Right lung (tissue), 10 donors: ENCODE measurements around the gene KIF11. TPM values are rescaled to one million over a fixed set of nuclear protein-coding genes. Genes with fewer than 3 reads are reported as not detected.
"Not testable (repeated sequence)": the region's sequence is repeated elsewhere in the genome, so short reads cannot be mapped to it uniquely, and the experiment has no call there.

Experiments used
- DNase-seq, 2 donors: peaks; one replicate each; pipeline ENCODE4 v3.0.0-alpha.2; 2013
- long read RNA-seq, 8 donors: transcript quantifications; one replicate each; lab custom pipeline, GENCODE V29; 2026
- polyA plus RNA-seq, 5 donors: library from polyadenylated mRNA; unstranded; fragments of 120-200 nt; gene quantifications; one replicate each; pipeline versions ENCODE4 v1.2.1 to v1.2.3, GENCODE V29; 2013; ENCODE audit warnings: inconsistent platforms in 1 of 5, low replicate concordance in 1 of 5; ENCODE audit not compliant: insufficient read length in 5 of 5, insufficient read depth in 1 of 5

The KIF11 gene
- polyA plus RNA-seq: 10 to 100 TPM; 19.0 to 61.5 (median 36.2) TPM
- long read RNA-seq, donor 1, full-length matches to known transcripts: 8 of 14 reads
- long read RNA-seq, donor 1, partial matches to known transcripts: 6 of 14 reads
- long read RNA-seq, donor 1, other reads (novel, unspliced or antisense): 0 of 14 reads
- long read RNA-seq, donor 2, full-length matches to known transcripts: 9 of 9 reads
- long read RNA-seq, donor 2, partial matches to known transcripts: 0 of 9 reads
- long read RNA-seq, donor 2, other reads (novel, unspliced or antisense): 0 of 9 reads
- long read RNA-seq, donor 3, full-length matches to known transcripts: 1 of 6 reads
- long read RNA-seq, donor 3, partial matches to known transcripts: 5 of 6 reads
- long read RNA-seq, donor 3, other reads (novel, unspliced or antisense): 0 of 6 reads
- long read RNA-seq, donor 4, full-length matches to known transcripts: 2 of 2 reads
- long read RNA-seq, donor 4, partial matches to known transcripts: 0 of 2 reads
- long read RNA-seq, donor 4, other reads (novel, unspliced or antisense): 0 of 2 reads
- long read RNA-seq, donor 5, full-length matches to known transcripts: 3 of 3 reads
- long read RNA-seq, donor 5, partial matches to known transcripts: 0 of 3 reads
- long read RNA-seq, donor 5, other reads (novel, unspliced or antisense): 0 of 3 reads
- long read RNA-seq, donor 6, full-length matches to known transcripts: 2 of 2 reads
- long read RNA-seq, donor 6, partial matches to known transcripts: 0 of 2 reads
- long read RNA-seq, donor 6, other reads (novel, unspliced or antisense): 0 of 2 reads
- long read RNA-seq, donor 7, full-length matches to known transcripts: 1 of 1 reads
- long read RNA-seq, donor 7, partial matches to known transcripts: 0 of 1 reads
- long read RNA-seq, donor 7, other reads (novel, unspliced or antisense): 0 of 1 reads
- long read RNA-seq, donor 8: 0 reads

DNA sequence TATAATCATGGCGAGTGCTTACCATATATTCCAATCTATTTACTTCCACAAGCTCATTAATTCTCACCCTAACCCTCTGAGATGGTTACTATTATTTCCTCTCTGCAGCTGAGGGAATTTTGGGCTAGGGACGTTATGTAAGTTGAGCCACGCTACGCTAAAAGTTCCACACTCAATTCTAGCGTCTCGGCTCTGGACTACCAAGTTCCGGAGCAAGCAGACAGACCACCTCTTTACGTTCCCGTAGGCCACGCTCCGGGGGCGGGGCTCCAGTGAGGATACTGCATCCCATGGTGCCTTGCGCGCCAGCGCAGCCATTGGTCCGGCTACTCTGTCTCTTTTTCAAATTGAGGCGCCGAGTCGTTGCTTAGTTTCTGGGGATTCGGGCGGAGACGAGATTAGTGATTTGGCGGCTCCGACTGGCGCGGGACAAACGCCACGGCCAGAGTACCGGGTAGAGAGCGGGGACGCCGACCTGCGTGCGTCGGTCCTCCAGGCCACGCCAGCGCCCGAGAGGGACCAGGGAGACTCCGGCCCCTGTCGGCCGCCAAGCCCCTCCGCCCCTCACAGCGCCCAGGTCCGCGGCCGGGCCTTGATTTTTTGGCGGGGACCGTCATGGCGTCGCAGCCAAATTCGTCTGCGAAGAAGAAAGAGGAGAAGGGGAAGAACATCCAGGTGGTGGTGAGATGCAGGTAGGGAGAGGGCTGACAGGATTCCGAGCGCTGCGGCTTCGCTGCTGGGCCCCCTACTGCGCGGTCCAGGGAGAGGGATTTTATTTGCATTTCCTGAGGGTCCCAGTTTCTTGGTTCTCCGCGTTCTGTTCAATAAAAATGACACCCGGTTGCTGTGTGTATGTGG lies at the start of gene KIF11:
KIF11 (plus strand) TSS at position 370 of the 858 bp plus-strand sequence; CDS start at position 616, 246 bp downstream.
- peak; percentile 97 for DNase-seq

DNA sequence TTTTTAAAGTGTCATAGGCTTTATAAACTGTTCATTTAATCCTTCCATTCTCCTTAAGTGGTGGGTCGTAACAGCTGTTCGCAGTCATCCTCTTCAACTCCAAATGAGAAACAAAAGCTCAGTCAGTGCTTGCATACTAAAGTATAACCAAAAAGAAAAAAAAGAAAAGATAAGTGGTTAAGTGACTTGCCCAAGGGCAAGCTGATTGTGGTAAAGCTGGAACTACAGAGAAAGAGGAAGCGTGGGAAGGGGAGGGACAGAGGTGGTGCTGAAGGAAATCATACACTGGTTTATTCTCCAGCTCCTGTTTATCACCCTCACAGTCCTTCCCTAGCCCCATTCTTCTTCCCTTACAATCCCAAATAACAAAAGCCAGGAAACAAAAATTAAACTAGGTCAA lies 48.6 kb upstream of the KIF11 start:
- DNase-seq: no peak

DNA sequence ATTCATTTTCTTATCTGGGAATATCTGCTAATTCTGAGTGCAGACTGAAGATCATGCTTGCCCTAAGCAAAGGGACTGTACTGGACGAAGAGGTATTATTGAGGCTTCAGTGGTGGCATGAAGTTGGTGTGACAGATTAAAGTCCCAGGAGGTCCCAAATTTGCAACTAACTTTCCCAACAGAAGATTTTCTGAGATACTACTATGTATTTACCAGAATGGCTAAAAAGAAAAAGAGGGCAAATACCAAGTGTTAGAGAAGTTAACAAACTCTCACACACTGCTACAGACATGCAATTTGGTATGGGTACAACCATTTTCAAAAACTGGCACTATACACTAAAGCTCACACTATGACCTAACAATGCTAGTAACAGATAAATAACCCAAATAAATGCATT lies 47.4 kb upstream of the KIF11 start:
- no peak for DNase-seq

DNA sequence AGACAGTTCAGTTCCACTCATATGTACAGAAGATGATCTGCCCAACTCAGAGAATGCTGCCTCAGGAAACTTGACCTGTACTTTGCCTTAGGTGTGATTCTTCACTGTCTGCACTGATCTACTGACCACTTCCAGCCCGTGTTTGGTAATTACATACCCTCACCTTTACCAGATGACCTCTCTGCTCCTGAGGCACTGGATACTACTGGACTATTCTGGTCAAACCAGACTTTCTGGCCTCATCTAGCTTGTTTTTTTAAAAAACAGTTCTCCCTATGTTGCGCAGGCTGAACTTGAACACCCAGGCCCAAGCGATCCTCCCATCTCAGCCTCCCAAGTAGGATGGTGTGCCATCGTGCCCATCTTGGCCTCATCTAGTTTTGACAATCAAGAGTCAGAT lies 45.3 kb upstream of the KIF11 start:
- no peak for DNase-seq

DNA sequence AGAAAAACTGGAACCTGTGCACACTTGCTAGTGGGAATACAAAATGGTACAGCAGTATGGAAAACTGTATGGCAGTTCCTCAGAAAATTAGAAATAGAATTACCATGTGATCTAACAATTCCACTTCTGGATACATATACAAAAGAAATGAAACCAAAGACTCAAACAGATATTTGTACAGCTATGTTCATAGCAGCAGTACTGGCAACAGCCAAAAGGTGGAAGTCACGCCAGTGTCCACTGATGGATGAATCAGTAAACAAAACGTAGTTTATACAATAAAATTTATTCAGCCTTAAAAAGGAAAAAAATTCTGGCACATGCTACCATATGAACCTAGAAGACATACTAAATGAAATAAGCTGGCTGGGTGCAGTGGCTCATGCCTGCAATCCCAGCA lies 42.0 kb upstream of the KIF11 start:
- no peak for DNase-seq

DNA sequence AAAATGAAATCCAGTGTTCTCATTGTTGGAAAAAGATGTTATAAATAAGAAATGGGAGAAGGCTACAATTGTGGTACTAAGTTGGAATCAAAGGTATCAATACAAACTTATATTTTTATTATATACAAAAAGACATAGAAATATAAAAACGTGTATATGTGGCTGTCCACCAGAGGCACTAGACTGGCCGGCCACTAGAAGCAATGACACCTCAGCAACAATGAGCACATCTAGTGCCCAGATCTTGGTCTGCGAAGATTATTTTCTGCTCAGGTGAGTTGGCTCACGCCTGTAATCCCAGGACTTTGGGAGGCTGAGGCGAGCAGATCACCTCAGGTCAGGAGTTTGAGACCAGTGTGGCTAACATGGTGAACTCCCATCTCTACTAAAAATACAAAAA lies 40.6 kb upstream of the KIF11 start:
- DNase-seq: no peak

DNA sequence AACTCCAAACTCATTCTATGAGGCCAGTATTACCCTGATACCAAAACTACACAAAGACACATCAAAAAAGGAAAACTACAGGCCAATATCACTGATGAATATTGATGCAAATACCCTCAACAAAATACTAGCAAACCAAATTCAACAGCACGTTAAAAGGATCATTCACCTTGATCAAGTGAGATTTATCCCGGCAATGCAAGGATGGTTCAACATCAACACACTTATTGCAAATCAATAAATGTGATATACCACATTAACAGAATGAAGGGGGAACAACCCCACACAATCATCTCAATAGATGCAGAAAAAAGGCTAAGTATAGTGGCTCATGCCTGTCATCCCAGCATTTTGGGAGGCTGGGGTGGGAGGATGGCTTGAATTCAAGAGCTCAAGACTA lies 39.0 kb upstream of the KIF11 start:
- DNase-seq: no peak

DNA sequence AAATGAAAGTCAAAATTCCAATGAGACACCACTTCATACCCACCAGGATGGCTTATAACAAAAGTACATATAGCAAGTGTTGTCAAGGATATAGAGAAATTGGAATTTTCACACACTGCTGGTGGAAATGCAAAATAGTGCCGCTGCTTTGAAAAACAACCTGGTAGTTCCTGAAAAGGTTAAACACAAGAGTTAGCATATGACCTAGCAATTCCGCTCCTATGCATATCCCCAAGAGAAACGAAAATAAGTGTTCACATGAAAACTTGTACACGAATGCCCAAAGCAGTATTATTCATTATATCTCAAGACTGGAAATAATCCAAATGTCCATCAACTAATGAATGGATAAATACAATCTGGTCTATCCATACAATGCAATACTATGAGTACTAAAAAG lies 33.9 kb upstream of the KIF11 start:
- DNase-seq: no peak

DNA sequence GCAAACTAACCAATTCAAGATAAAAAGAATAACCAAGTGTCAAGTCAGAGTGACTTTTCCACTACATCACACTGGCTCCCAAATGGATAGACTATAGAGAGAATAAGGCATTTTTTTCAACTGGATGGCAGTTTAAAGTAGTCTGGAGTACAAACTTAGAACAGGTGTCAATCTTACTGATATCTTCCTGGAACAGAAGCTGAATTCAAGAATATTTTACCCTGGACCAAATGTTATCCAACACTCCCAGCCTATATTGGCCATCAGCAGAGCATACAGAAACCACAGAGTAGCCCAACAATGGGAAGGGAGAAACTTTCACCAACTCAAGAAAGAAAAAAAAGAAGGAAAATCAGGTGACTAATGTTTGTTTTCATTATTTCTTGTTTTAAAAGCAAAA lies 30.5 kb upstream of the KIF11 start:
- no peak for DNase-seq

DNA sequence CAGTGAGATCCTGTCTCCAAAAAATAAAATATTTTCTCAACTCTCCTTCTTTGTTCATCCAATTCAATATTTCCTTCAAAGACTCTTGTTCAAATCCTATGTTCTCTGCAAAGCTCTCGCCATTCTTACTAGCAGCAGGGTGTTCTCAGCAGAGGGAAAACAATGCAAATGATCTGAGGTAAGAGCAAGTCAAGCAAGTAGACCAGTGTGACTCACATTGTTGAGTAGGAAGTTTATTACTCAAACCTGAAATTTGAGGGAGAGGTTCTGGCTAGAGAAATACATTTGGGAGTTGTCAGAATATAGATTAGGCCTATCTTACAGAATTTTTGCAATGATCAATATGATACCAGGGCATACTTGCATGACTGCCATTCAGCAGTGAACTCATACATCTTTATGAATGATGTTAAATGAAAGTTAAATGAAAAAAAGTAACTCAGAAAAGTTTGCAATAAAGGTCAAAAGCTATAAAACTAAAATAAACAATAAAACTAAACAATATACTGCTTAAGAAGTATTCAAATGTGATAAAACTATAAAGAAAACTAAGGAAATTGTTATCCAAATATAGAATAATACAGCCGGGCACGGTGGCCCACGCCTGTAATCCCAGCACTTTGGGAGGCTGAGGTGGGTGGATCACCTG lies 24.9 kb upstream of the KIF11 start:
- no peak for DNase-seq

DNA sequence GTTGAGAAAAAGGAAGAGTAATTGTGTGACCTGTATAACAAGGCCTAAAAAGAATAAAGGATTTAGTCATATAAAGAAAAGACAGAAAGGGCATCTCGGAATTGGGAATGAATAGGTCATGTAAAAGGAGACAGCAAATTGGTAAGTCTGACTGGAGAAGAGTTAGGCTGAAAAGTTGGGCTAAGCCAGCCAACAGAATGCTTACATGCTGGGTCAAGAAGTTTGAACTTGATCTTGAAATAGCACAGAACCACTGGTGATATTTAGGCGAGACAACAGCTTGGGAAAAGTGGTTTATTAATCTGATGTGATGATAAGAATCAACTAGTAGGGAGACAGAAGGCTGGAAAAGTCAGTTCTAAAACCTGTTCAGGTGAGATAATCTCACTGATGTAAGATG lies 23.9 kb upstream of the KIF11 start:
- no peak for DNase-seq

DNA sequence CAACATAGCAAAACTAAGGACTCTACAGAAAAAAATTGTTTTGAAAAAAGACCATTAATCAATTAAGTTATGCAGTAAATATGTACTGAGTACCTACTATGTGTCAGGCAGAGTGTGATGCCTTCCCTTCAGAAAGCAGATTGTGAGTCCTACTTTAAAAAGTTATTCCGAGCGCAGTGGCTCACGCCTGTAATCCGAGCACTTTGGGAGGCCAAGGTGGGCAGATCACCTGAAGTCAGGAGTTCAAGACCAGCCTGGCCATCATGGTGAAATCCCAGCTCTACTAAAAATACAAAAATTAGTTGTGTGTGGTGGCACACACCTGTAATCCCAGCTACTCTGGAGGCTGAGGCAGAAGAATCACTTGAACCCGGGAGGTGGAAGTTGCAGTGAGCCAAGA lies 23.3 kb upstream of the KIF11 start:
- DNase-seq: not testable (repeated sequence)

DNA sequence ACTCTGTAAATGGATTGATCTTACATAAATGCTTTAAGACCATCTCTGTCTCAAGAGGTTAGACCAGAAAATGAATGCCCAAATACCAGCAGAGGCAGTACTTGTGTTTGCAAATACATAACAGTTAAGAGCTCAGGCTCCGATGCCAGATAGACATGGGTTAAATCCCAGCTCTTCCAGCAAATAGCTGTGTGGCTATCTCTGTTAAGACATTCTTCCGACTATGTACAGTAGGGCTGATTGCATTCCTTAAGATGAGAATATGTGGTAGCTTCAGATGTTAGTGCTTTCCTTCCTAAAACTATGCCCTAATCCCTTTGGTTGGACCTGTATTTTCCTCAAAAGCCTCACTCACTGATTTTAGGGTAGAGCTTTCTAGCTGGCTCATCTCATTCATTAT lies 21.3 kb upstream of the KIF11 start:
- DNase-seq: no peak

DNA sequence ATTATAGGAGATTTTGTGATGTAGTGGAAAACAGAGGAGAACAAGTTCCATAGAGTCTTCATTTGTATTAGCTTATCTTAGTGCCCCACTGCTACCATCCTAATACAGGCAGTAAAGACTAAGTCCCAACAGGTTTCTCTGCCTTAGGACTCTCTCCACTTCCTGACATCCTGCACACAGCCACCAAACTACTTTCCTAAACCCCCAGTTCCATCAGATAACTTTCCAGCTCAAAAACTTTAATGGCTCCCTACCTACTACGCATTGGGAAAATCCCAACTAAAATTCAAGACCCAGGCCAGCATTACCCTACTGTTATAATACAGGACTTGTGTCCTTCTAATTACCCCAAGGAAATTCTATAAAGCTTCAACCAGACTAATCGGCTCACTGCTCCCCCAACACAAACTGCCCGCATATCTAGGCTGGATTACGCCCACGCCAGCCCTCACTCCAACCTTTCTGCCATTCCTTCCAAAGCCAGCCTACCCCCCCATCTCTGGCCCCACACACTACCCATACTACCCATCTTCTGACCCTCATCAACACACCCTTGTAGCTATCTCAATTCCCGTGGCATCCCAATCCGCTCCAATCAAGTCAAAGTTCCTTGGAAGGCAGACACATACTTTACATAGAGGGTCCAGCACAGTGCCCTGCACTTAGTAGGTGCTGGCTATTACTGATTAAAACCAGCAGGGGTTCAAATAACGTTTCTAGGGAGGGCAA lies 20.4 kb upstream of the KIF11 start:
- DNase-seq: no peak

DNA sequence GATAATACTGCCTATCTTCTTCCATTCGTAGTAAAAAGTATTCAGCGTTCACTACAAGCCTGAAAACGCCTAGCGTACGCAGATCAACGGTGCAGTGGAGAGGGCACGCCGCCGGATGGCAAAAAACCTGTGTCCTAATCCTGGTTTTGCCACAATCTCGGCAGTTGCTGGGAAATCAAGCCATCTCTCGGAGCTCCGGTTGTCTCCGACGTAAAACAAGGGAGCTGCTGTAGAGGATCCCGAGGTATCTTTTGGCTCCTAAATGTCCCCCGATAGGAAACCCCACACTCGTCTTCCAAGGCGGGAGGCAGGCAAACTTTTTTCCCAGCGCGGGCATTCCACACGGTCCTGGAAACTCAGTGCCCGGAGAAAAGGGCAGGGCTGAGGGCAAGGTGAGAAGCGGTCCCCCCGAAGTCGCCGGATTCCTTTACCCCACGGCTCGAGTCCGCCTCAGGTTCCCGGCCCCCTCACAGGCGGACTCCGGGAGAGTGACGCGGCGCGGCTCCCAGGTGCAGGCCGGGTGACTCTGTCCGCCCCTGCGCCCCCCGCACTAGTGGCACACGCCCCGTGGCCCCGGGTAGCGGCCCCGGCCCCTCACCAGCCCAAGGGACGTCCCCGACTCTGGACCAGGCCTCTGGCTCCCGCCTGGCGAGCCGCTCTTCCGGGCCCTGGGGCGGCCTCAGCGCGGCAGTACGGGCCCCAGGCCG lies 19.7 kb upstream of the KIF11 start:
- no peak for DNase-seq

DNA sequence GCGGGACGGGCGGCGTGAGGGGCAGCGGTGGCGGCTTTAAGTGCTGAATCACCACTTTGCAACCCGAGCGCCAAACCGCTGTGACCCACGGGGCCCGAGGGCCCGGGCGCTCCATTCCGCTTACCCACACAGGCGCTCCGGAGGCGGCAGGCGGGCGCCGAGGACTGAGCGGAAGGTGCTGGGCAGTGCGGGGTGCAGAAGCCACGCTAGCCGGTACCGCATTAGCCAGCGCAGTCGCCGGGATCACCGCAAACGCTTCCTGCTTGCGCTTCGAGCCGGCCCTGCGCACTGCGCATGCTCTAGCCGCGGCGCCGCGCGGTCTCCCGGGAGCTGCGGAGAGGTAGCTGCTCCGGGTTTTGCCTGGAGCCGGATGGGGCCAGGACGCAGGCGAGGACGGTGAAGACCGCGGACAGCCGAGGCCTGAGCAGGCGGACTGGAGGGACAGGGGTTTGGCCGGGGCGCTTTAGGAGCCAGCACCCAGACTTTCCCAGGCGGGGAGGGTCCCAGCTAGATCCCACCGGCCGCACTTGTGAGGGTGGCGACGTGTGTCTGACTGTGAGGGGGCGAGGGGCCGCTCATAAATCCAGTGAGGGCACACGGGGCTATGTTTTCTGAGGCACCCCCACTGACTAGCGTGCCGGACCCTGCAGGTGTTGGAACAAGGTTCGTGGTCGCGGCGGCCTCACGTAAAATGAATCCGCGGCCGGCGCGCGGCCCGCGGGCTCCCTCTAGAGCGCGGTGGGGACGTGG lies 19.0 kb upstream of the KIF11 start, which contains the start of gene IDE:
IDE (minus strand) TSS at position 296 of the 750 bp plus-strand sequence; CDS start at position 222, 74 bp downstream.
- peak; percentile 86 to 88 for DNase-seq

DNA sequence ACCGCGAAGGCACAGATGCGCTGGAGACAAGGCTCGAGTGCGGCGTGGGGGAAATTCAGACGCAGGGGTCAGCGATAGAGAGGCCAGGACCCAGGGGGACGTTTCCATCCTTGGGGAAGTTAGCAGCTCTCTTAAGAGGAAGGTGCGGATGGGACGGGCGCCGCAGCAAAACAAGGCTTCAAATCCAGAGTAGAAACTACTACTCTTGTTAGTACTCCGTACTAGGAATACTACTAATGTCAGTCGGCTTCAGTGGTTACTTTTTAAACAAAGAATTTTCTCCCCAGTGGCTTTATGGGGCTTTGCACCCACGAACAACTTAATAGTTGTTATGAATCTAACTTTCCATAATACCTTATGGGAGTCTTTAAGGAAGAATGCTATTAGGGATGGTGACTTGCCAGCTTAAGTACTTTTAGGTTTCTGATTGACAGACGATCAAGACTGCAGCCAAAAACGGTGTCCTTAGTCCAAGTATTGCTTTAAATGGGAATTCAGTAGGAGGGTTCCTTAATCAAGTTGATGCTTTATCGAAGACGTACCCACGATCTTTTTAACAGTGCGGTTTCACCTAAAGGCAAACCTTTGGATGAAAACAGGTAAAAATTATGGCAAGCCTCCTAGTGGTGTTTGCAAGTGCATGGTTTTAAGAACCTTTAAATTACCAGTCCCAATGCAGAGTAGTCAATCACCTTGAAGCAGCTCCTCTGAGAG lies 18.2 kb upstream of the KIF11 start:
- peak in 1 of 2 donors; percentile 70 for DNase-seq

DNA sequence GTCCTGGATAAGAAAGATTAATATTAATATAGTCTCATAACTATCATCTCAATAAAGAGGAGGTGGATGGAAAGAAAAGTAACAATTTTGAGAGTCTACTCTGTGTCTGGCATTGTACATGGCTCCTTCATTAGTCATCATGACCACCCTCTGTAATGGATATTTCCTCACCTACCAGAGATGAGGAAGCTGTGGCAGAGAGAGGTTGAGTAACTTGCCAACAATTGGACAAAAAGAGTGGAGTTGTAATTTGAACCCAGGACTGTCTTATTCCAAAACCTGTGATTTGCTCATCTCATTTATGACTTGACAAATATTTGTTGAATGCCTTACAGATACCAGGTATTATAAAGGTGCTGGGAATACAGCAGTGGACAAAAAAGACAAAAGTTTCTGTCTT lies 17.0 kb upstream of the KIF11 start:
- DNase-seq: no peak
